NCI-H2171 (cell line): ENCODE data around the gene VPS37C.
"Not testable (repeated sequence)": the region's sequence is repeated elsewhere in the genome, so short reads cannot be mapped to it uniquely, and the experiment has no call there.

Source experiments
- DNase-seq: peaks from one replicate; lab custom pipeline; 2025; lab: John Stamatoyannopoulos, UW

The VPS37C gene

GRCh38 chr11:61095021-61095420 is 66.2 kb downstream of the VPS37C start:
- no peak for DNase-seq

- not testable (repeated sequence) for DNase-seq
Observed at GRCh38 chr11:61094167-61094566, 67.1 kb downstream of the VPS37C start.

- DNase-seq = no peak
Observed at GRCh38 chr11:61092908-61093763, 68.1 kb downstream of the VPS37C start.

DNA sequence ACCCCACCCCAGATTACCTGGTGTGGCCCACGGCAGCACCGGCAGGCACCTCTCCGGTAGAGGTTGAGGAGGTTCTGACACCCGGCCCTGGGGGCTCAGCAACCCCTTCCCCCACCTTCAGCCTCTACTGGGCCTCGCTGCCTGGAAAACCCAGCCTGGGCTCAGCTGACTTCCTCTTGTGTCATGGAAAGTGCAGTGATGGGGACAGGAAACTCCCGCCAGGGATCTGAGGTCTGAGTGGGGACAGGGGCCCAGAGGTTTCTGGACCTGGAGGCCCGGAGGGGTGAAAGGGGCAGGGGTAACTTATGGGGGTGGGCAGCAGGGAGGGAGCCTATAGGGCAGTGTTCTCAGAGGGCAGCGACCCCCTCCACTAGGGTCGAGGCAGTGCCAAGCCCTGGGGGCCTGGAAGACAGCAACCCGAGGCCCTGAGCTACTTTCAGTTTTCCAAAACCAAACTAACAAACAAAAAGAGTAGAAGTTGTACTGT is 68.9 kb downstream of the VPS37C start:
- no peak for DNase-seq

DNA sequence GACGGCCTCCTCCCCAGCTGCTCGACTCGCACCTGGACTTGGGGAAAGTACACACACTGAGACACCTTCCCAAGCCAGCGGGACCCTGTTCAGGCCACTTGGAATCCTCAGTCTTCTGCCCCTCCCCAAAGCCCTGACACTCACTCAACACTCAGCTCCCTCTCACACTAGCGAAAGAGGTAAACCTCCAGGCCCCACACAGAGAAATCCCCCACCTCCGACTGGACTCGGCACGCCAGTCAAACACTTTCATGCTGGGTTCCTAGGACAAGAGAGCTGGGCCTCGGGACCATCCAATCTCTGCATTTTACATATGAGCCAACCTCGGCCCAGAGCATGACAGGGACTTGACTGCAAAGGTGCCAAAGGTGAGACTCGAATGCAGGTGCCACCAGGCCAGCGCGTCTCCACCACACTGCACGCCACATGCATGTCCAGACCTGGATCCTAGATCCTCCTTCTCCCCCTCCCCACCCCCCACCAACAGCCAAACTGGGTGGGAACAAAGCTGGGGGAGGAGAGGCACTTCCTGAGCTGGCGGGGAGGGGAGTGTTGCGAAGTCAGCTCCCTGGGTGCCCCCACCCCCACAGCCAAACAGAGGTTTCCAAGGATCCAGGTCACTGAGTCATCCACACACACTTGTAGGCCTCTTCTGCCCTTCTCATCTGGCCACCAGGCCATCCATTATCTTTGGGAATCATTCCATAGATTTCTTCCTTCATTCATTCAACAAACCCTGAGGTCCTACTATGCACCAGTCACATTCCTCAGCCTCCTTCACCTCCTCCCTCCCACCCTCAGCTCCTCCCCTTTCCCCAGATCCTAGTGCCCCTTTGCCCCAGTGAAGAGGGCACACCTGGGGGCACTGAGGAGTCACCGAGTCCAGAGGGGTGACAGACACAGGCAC is 69.6 kb downstream of the VPS37C start:
- no peak for DNase-seq

- no peak for DNase-seq
Observed at GRCh38 chr11:61090982-61091372, 70.2 kb downstream of the VPS37C start.

- DNase-seq = no peak
Observed at GRCh38 chr11:61090521-61090920, 70.7 kb downstream of the VPS37C start.

GRCh38 chr11:61089806-61090491 is 71.3 kb downstream of the VPS37C start:
- DNase-seq = no peak

DNA sequence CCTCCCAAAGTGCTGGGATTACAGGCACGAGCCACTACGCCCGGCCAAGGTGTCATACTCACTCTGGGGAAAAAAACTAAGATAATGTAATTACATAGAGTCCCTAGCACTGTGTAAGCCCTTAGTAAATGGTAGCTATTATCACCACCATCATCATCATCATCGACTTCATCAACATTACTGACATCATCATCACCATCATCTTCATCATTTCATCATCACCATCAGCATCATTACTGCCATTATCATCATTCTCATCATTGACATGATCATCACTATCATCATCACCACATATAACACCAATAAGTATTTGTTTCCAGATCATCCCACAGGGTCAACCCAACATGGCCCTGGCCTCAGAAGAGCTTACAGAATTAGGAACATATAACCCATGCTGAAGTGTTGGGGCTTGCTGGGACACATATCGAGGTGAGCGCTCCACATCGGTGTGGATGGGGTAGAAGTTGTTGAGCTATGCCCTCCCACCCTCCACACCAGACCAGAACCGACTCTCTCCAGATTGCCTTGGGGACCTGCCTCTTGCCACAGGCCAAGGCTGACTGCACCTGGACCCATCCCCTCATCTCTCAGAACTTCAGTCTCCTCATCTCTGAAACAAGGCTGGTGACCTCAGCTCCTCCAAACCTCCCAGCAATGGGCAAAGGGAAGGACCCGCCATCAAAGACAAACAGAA is 73.7 kb downstream of the VPS37C start:
- no peak for DNase-seq

- no peak for DNase-seq
Observed at GRCh38 chr11:61083601-61084147, 77.6 kb downstream of the VPS37C start.

DNA sequence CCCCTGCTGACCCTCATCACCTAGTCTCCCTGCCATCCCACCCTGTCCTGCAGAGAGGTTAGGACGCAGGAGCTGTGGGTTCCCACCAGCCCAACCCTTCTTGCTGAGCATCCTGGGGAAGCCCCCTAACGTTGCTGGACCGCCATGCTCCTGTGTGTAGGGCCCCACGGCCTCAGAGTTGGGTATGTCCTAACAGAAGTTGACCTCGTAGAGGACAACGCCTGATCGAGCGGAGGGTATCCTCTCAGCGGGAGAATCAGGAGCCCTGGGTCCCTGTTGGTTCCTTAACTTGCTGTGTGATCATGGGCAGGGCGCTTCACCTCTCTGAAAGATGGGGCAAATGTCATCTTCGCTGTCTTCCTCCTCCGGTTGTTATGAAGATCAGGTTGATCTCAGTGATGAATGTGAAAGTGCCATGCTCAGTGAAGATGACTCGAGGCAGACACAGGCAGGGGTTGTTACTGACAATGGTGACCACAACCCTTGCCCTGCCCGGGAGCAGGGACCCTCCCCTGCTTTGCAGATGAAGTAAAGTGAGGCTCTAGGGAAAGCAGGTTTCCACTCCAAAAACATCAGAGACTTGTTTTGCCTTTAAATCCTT is 78.2 kb downstream of the VPS37C start:
- DNase-seq = no peak

DNA sequence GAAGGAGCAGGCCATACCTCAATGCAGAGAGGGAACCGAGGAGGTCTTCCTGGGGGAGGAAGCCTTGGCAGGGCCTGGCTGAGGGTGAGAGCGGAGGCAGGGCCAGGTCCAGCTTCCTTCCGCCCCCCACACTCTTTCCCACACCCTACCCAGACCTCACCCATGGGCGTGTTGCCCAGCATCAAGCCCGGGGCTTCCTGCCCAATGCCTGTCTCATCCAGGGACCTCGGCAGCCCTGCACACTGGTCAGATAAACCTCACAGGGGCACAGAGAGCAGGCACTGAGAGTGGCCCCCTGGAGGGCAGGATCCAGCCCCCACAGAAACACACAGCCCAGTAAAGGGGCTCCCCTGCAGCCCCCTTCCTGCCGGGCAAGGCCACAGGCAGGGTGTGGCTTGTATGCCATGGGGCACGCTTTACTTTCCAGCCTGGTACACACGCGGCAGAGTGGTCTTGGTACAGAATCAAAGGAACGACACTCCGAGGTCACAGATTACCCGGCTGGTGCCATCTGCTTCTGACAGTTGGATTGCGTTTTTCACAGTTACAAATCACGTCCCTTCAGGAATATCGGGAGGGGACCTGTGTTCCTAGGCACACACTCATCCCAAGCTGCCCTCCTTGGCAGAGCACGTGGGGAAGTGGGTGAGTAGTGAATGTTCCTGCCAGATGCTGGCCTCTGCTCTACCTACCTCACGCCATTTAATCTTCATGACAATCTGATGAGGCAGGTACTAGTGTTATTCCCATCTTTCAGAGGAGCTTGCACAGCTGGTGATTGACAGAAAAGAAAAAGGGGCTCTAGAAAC is 79.0 kb downstream of the VPS37C start:
- peak; percentile 83 for DNase-seq

- no peak for DNase-seq
Observed at GRCh38 chr11:61080986-61081590, 80.1 kb downstream of the VPS37C start.

DNA sequence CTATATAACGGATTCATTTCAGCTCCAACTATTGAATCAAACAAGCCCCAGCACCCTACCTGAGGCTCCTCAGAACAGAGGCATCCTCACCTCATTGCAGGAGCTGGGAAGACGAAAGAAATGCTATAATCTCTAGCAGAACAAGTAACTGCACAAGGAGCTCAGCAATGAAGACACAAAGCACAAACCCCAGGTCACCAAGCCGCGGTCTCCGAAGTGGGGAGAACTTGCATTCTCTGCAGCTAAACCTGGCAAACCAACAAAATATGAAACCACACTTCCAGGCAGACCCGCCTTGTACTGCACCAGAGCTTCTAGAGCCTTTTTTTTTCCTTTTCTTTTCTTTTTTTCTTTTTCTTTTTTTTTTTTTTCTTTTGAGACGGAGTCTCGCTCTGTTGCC is 80.7 kb downstream of the VPS37C start:
- DNase-seq = no peak
